HG03378 (cell line): ENCODE data around the gene C4BPA.

Source experiments
- ATAC-seq: cut with Tn5 transposase; IDR thresholded peaks from one replicate; pipeline ENCODE4 v1.9.1; 2021; ENCODE audit warnings: mild to moderate bottlenecking, moderate library complexity; ENCODE audit not compliant: unreplicated experiment

C4BPA gene

GRCh38 chr1:207077012-207077411 is 27.0 kb upstream of the C4BPA start:
- ATAC-seq: no peak

GRCh38 chr1:207077470-207078377 is 26.3 kb upstream of the C4BPA start:
- ATAC-seq: no peak

- ATAC-seq: no peak
Measured at GRCh38 chr1:207078578-207079132, 25.4 kb upstream of the C4BPA start.

- no peak for ATAC-seq
Measured at GRCh38 chr1:207079706-207080241, 24.3 kb upstream of the C4BPA start.

GRCh38 chr1:207081088-207081487 is 22.9 kb upstream of the C4BPA start:
- ATAC-seq: no peak

- ATAC-seq: no peak
Measured at GRCh38 chr1:207081806-207082205, 22.2 kb upstream of the C4BPA start.

GRCh38 chr1:207084232-207084631 is 19.8 kb upstream of the C4BPA start:
- no peak for ATAC-seq

GRCh38 chr1:207084701-207085180 is 19.3 kb upstream of the C4BPA start:
- ATAC-seq: peak; percentile 54

GRCh38 chr1:207085887-207086286 is 18.1 kb upstream of the C4BPA start:
- ATAC-seq: no peak

GRCh38 chr1:207088161-207088560 is 15.9 kb upstream of the C4BPA start:
- ATAC-seq: no peak

GRCh38 chr1:207088701-207089626 is 15.1 kb upstream of the C4BPA start, which contains the start of gene C4BPB:
C4BPB (plus strand) TSS chr1:207088860; CDS start chr1:207089532, 672 bp downstream.
- no peak for ATAC-seq

- ATAC-seq: no peak
Measured at GRCh38 chr1:207089627-207090355, 14.2 kb upstream of the C4BPA start.

GRCh38 chr1:207091200-207091908 is 12.7 kb upstream of the C4BPA start:
- no peak for ATAC-seq

- ATAC-seq: no peak
Measured at GRCh38 chr1:207093944-207094343, 10.1 kb upstream of the C4BPA start.

GRCh38 chr1:207097871-207098324 is 6.1 kb upstream of the C4BPA start:
- ATAC-seq: peak; percentile 54

- ATAC-seq: no peak
Measured at GRCh38 chr1:207101720-207102119, 2.3 kb upstream of the C4BPA start.

- ATAC-seq: no peak
Measured at GRCh38 chr1:207102146-207102545, 1.9 kb upstream of the C4BPA start.

- ATAC-seq: no peak
Measured at GRCh38 chr1:207102659-207103058, 1.4 kb upstream of the C4BPA start.

GRCh38 chr1:207109004-207109403 is 5.0 kb downstream of the C4BPA start:
- no peak for ATAC-seq
